GM20000 (cell line): ENCODE results near the gene KLHL29.

Source experiments
- DNase-seq: peaks from one replicate; pipeline ENCODE4 v3.0.0; 2012; ENCODE audit warnings: low spot score
- TF ChIP-seq, protein P1 (sequence below): IDR thresholded peaks from 2 replicates; pipeline ENCODE4 v1.5.1; 2012; ENCODE audit warnings: mild to moderate bottlenecking, control low read depth; ENCODE audit errors: extremely low read depth, missing control alignments

Gene KLHL29

DNA sequence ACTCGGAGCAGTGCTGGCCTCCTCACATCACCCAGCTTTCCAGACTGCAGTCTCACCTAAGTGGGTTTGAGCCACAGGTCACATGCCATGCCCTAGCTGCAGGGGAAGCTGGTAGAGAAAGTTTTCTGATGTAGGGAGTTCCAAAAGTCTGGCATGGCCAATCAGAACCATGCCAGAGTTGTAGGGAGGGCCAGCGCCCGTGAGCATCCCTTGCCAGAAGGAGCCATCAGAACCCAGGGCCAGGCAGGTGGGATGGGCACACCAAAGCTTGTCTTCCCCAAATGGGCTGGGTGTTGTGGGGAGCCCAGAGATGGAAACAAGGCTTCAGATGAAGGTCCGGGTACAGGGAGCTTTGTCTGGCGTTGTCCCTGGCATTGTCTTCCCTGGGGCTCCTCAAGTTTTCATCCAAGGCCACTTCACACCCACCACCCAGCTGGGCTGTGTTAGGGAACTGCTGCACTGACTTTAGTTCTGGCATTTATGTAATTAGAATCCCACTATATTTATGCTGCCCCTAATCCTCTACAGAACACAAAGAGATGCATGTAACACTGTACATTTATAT, 247.9 kb downstream of the KLHL29 start:
- DNase-seq, result no peak
- TF ChIP-seq, protein P1, sequence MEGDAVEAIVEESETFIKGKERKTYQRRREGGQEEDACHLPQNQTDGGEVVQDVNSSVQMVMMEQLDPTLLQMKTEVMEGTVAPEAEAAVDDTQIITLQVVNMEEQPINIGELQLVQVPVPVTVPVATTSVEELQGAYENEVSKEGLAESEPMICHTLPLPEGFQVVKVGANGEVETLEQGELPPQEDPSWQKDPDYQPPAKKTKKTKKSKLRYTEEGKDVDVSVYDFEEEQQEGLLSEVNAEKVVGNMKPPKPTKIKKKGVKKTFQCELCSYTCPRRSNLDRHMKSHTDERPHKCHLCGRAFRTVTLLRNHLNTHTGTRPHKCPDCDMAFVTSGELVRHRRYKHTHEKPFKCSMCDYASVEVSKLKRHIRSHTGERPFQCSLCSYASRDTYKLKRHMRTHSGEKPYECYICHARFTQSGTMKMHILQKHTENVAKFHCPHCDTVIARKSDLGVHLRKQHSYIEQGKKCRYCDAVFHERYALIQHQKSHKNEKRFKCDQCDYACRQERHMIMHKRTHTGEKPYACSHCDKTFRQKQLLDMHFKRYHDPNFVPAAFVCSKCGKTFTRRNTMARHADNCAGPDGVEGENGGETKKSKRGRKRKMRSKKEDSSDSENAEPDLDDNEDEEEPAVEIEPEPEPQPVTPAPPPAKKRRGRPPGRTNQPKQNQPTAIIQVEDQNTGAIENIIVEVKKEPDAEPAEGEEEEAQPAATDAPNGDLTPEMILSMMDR, result no peak

DNA sequence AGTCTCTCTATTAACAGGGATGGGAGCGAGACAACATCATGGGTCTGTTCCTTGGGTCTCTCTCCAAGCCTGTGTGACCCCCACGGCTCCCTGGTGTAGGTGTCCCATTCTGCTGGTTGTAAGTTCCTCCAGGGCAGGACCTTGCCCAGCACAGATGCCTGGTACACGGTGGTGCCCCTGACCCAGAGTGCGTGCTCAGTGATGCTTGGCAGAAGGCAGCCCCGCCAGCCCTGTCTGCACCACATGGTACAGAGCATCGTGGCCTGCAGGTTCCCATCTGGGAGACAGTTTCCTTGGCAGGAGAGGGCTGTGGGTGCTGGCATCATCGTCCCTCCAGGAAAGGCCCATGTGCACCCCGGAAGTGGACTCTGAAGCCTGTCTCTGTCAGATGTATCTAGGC, 249.0 kb downstream of the KLHL29 start:
- no peak for DNase-seq
- TF ChIP-seq, protein P1, result no peak

DNA sequence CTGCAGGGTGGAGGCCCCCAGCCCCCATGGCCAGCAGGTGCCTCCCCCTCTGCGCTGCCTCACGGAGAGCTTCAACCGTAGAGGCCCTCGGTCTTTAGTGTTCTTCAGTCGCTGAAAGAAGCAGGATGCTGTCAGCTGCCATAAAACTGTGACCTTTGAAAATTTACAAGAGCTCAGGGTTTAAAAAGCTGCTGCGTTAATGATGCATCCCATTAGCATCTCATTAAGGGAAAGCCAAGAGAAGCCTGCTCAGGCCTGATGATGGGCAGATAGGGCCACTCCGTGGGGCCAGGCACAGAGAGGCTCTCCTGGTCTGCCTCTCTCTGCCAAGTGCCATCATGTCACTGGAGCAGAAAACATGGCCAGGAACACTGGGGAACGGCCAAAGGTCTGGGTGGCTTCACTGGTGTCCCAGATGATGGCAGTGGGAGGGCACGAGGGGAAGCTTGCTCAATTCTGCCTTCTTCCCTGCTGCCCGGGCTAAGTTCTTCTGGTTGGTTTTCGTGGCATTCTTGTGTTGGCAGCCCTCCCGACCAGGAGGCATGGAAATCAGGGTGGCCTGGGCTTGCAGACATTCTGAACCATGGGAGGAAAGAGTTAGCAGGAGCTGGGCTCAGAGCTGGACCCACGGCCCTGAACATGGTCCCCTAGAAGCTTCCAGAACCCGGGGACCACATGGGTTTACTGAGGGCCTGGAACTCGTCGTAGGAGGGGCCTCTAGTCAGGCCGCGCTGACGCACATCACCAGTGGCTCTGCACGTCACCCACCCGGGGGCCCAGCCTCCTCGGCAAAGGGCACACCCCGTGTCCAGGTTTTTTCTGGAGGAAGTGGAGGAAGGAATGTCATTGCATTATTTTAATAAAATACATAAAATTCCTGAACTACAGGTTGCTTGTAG, 250.7 kb downstream of the KLHL29 start:
- DNase-seq, result no peak
- TF ChIP-seq, protein P1, result no peak

DNA sequence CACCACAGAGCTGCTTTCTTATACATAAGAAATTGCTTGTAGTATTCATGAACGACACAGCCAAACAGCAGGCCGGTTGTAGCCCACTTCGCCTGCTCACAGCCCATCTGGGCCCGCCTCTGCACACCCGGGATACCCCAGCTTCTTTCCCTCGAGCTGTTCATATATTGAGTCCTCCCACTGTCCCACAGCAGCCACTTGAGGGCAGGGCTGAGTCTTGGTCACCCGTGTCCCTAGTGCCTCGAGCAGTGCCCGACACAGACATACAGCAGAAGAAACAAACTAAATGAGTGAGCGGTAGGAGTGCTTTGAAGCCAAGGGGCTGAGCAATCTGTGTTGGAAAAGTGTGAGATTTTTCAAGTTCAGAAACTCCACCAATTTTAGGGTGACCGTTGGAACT, 251.4 kb downstream of the KLHL29 start:
- TF ChIP-seq, protein P1, result no peak
- DNase-seq, result no peak

DNA sequence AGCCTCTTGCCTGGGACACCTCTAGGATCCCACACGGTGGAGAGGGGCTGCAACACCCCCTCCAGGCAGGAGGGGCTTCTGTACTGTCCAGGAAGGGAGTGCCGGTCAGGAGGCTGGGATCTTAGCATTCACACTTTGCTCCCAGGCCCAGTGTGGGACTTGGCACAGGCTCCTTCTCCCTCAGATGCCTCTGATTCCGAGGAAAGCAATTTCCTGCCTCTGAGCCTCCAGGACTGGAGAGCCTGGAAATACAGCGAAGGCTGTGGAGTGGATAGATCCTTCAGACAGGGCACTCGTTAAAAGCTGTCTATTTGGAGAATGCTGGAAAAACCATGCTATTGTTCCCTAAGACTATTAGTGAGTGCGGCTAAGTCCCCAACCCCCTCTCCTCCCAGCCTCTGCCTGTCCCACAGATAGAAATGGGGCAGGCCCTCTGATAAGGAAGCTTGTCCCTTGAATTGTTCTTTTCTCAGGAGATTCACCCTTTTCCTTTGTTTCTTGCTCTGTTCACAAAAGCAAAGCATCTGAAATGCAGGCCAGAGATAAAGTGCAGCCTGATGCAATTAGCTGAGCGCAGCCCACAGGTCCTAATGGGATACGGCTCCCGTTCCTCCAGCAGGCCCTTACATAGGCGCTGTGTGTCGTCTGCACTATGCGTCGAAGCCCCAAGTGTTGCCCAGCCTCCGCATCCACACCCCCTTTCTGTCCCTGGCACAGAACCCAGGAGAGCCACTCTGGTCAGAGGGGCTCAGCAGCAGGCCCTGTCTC, 252.2 kb downstream of the KLHL29 start:
- no peak for DNase-seq
- TF ChIP-seq, protein P1, result no peak

DNA sequence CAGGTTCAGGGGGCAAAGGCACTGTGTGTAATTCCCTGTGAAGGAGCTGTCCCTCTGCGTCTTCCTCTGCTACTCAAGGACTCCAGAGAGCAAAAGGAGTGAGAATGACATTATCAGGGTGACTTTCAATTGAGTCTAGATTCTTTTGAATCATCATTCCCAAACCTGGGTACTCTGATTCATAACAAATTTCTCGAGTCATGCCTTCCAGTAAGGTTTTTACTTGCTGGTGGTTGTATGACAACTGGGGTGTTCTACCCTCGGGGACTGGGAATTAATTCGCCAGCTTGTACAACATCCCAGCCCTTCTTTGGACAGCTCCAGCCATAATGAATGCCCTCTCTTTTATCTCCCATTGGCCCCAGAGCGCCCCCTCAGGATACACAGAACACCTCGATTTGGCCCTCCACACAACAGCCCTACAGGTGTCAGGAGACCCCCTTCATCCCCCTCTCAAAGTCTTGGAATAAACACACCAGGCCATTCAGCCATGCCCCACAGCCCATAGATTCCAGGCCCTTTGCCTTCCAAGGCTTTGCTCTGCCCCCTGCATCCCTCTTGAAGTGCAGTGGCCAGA, 254.5 kb downstream of the KLHL29 start:
- TF ChIP-seq, protein P1, result no peak

More for the DNA sequence above, 254.5 kb downstream of the KLHL29 start:
- DNase-seq, result no peak
